Left ventricle myocardium inferior (tissue), 1 donor: ENCODE results near the gene HSD3B1. TPM values are rescaled to one million over a fixed set of nuclear protein-coding genes. Genes with fewer than 3 reads are reported as not detected.

Source experiments
- DNase-seq: peaks from one replicate; pipeline ENCODE4 v3.0.0-alpha.2; 2020
- H3K27ac ChIP-seq: fragments of 200-600 bp; replicated peaks from 2 replicates; pipeline ENCODE4 v1.8.0; 2021
- H3K27me3 ChIP-seq: fragments of 200-600 bp; 2 replicates; pipeline ENCODE4 v1.8.0; 2021; ENCODE audit warnings: low read depth
- H3K36me3 ChIP-seq: fragments of 200-600 bp; 2 replicates; pipeline ENCODE4 v1.8.0; 2021
- H3K4me1 ChIP-seq: fragments of 200-600 bp; 2 replicates; pipeline ENCODE4 v1.8.0; 2021
- H3K4me3 ChIP-seq: fragments of 200-600 bp; 2 replicates; pipeline ENCODE4 v1.8.0; 2021; ENCODE audit warnings: mild to moderate bottlenecking, moderate library complexity
- H3K9me3 ChIP-seq: fragments of 200-600 bp; replicated peaks from 2 replicates; pipeline ENCODE4 v1.8.0; 2021
- intact Hi-C: fragments of 100-400 bp; cut with micrococcal nuclease; formaldehyde crosslinking; loops from one replicate; pipeline ENCODE4 v1.11.0; 2022
- total RNA-seq: library from RNA; stranded (reverse); fragmentation: NEBNext Ultra II Directional; extraction: Animal tissue kit (Norgen Biotek cat#: 25700); gene quantifications from one replicate; pipeline ENCODE4 v1.2.1, GENCODE V29; 2021
- TF ChIP-seq, protein P1 (sequence below): fragments of 200-600 bp; IDR thresholded peaks from 2 replicates; pipeline ENCODE4 v1.8.0; 2021; ENCODE audit warnings: antibody characterized with exemption, mild to moderate bottlenecking, borderline replicate concordance
- donor health status: DM: no; HTN: yes; CAD: no; lungs with severe emphysema.

The HSD3B1 gene
- total RNA-seq, 1 donor from 2014 or later = not detected

DNA sequence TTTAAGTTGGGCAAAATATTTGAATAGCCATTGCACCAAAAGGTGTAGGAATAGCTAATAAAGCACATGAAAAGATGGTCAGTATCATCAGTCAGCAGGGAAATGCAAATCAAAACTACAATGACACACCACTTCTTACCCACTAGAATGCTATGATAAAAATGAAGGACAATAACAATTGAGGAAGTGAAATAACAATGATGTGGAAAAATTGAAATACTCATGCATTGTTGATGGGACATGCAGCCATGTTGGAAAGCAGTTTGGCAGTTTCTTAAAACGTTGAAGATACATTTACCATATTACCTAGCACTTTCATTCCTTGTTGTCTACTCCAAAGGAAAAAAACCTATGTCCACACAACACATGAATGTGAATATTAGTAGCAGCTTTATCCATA, 28.4 kb downstream of the HSD3B1 start:
- intact Hi-C loops = no loop called here
- TF ChIP-seq, protein P1, sequence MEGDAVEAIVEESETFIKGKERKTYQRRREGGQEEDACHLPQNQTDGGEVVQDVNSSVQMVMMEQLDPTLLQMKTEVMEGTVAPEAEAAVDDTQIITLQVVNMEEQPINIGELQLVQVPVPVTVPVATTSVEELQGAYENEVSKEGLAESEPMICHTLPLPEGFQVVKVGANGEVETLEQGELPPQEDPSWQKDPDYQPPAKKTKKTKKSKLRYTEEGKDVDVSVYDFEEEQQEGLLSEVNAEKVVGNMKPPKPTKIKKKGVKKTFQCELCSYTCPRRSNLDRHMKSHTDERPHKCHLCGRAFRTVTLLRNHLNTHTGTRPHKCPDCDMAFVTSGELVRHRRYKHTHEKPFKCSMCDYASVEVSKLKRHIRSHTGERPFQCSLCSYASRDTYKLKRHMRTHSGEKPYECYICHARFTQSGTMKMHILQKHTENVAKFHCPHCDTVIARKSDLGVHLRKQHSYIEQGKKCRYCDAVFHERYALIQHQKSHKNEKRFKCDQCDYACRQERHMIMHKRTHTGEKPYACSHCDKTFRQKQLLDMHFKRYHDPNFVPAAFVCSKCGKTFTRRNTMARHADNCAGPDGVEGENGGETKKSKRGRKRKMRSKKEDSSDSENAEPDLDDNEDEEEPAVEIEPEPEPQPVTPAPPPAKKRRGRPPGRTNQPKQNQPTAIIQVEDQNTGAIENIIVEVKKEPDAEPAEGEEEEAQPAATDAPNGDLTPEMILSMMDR = no peak

DNA sequence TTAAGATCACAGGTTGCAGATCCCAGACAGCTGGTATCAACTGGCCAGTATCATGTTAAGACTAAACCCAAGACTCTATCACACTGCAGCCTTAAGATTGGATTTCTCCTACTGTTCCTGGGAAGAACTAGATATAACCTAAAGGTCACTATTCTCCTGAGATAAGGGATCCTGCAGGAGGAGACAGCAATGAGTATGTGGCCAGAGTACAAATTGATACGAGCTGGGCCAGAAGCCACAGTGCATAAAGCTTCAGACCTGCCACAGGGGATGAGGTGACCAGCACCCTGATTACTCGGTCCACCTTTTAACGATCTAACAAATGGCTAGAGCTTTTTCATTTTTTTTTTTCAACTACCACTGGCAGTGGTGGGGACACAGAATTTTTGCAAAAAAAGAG, 31.0 kb downstream of the HSD3B1 start:
- intact Hi-C loops = no loop called here
- no peak for DNase-seq
- TF ChIP-seq, protein P1 = no peak
- no peak overlapping the region for H3K4me3 ChIP-seq
- H3K27ac ChIP-seq = no peak overlapping the region
- H3K36me3 ChIP-seq = no peaks in the 10 kb centered on the region
- H3K4me1 ChIP-seq = no peaks in the 10 kb centered on the region
- H3K9me3 ChIP-seq = no peaks in the 10 kb centered on the region
- no peaks in the 10 kb centered on the region for H3K27me3 ChIP-seq

More for the DNA sequence above, 28.4 kb downstream of the HSD3B1 start:
- Histone ChIP-seq H3K4me1 (no peaks in the 10 kb centered on the region), H3K27ac (no peak overlapping the region), H3K27me3 (no peaks in the 10 kb centered on the region), H3K36me3 (no peaks in the 10 kb centered on the region), H3K4me3 (no peak overlapping the region), H3K9me3 (peaks cover 2% of the 10 kb centered on the region)
- no peak for DNase-seq

DNA sequence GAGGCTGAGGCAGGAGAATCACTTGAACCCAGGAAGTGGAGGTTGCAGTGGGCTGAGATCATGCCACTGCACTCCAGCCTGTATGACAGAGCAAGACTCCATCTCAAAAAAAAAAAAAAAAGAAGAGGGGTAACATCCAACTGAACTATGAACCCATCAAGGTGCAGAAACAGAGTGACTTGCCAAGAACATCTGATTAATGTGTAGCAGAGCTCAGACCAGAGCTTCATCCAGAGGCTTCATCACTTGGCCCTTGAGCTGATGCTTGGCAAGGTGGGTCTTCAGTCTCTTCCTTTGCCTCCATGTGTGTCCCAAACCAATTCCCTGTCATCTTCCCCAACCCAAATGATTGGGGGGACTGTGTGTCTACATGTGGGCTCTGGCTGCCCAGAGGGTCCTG, 32.6 kb downstream of the HSD3B1 start:
- DNase-seq = no peak
- H3K4me1 ChIP-seq = no peaks in the 10 kb centered on the region
- no peaks in the 10 kb centered on the region for H3K27me3 ChIP-seq
- TF ChIP-seq, protein P1 = no peak
- no peaks in the 10 kb centered on the region for H3K36me3 ChIP-seq
- H3K9me3 ChIP-seq = no peaks in the 10 kb centered on the region
- H3K4me3 ChIP-seq = no peak overlapping the region
- intact Hi-C loops = loop anchor here (10.0 kb wide), 1 partner anchor 135 kb away; no protein-coding TSS in a partner anchor
- H3K27ac ChIP-seq = no peak overlapping the region

DNA sequence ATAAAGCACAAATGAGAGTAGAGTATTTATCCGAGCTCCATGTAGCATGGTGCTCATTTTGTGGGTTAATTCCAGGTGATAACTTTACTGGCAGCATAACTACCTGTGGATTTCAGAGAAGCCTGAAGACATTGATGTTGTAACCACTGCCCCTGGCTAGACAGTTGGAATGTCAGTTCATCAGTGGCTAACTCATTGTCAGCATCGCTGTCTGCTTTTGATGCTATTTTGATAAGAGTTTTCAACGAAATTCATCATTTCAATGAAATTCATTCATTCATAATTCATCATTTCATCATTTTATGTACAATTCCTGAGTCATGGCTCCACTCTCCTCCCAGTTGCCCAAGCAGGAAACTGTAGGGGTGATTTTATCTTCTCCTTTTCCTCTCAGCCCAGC, 34.4 kb downstream of the HSD3B1 start:
- intact Hi-C loops = loop anchor here (10.0 kb wide), 1 partner anchor 133 kb away; no protein-coding TSS in a partner anchor
- DNase-seq = no peak
- no peaks in the 10 kb centered on the region for H3K36me3 ChIP-seq
- H3K27ac ChIP-seq = no peak overlapping the region
- H3K4me1 ChIP-seq = no peaks in the 10 kb centered on the region
- H3K4me3 ChIP-seq = no peak overlapping the region
- H3K9me3 ChIP-seq = no peaks in the 10 kb centered on the region
- no peaks in the 10 kb centered on the region for H3K27me3 ChIP-seq
- TF ChIP-seq, protein P1 = no peak

DNA sequence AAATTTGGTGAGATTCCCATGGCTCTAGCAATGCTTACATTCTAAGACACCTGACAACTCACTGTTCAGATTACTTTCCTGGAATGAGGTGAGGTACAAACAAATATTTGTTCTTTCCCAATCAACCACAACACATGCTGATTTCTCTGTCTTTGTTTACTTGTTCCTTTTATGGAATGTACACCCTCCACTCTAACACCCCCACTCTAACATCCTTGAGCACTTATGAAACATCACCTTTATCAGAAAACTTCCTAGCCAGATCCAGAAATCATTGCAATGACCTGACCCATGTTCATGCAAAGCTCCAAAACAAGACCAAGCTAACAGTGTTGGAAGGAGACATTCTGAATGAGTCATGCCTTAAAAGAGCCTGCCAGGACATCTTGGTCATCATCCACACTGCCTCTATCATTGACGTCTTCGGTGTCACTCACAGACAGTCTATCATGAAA, 35.5 kb downstream of the HSD3B1 start:
- intact Hi-C loops = loop anchor here (10.0 kb wide), 1 partner anchor 132 kb away; no protein-coding TSS in a partner anchor
- Histone ChIP-seq H3K27ac (no peak overlapping the region), H3K36me3 (no peaks in the 10 kb centered on the region), H3K27me3 (no peaks in the 10 kb centered on the region), H3K4me1 (no peaks in the 10 kb centered on the region), H3K4me3 (no peak overlapping the region), H3K9me3 (no peaks in the 10 kb centered on the region)
- TF ChIP-seq, protein P1 = no peak
- no peak for DNase-seq
